GM21447 (cell line): ENCODE data around the gene PHKG2.
"Not testable (repeated sequence)": the region's sequence is repeated elsewhere in the genome, so short reads cannot be mapped to it uniquely, and the experiment has no call there.

Source experiments
- ATAC-seq: cut with Tn5 transposase; IDR thresholded peaks from one replicate; pipeline ENCODE4 v1.9.1; 2021; ENCODE audit not compliant: unreplicated experiment

Gene PHKG2, protein sequence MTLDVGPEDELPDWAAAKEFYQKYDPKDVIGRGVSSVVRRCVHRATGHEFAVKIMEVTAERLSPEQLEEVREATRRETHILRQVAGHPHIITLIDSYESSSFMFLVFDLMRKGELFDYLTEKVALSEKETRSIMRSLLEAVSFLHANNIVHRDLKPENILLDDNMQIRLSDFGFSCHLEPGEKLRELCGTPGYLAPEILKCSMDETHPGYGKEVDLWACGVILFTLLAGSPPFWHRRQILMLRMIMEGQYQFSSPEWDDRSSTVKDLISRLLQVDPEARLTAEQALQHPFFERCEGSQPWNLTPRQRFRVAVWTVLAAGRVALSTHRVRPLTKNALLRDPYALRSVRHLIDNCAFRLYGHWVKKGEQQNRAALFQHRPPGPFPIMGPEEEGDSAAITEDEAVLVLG

DNA sequence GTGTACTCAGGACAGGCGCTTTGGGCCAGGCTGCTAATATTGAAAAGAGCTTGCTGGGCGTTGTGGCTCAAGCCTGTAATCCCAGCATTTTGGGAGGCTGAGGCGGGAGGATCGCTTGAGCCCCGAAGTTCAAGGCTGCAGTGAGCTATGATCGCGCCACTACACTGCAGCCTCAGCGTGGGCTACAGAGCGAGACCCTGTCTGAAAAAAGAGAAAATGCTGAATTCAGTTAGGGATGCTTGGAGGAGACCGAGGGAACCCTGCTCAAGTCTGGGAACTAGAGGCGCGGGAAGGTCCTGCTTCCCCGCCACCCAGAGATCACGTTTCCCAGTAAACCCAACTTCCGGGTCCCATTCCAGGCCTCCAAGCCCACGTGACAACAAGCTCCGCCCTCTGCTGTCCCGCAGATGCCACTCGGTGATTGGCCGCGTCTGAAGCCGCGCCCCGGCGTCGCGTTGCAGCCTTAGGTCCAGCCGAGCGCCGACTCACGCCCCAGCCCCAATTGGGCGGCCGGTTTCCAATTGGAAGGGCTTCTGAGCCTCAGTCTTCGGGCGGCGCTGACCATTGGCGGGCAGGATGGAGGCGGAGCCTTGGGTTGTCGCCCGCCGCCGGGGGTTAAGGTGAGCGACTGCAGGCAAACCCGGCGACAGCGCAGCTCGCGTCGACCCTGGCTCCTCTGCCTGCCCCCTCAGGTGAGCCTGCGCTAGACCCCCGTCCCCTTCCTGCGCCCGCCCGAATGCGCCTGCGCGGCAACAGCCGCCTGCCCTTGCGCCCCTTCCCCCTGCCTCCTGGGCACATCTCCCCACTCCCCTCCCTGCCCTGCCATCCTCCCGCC lies at the start of gene PHKG2:
PHKG2 (plus strand) TSS at position 627 of the 835 bp plus-strand sequence. CDS start 396 bp downstream, outside the sequence.
- peak; percentile 95 for ATAC-seq

DNA sequence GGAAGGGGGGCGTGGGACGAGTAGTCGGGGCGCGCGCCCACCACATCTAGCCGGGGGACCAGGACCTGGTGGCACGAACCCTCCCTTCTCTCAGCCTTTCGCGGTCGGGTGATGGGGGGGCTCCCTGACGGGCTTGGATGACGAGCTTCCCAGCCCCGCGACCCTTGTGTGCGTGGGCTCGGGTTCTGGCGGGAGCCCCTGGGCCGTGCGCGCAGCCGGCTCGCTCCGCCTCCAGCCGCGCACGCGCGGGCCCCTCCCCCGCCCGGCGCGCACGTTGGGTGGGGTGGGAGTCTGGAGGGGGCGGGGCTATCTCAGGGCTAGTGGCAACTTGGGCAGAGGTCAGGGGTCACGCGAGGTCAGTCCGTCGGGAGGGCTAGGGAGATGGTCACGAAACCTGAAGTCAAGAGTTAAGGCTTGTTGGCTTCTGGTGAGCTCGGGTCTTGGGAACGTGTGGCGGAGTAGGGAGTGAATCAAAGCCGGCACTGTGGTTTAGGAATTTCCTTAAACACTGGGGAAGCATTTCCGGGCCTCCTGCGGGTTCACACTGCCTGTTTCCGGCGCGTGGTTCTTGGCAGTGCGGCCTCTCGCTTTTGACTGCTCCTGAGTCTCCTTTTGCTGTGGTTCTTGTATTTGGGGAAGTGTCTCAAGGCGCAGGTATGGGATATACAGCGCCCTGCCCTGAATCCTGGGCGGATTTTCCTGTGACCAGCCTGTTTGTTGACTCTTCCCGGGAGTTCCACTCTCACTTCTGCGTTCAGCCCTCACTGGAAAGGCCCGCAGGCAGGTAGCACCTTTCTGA lies 49.2 kb upstream of the PHKG2 start, which contains the start of gene SRCAP:
SRCAP (plus strand) TSS at position 356 of the 799 bp plus-strand sequence. CDS start 1,654 bp downstream, outside the sequence.
- peak; percentile 30 for ATAC-seq

DNA sequence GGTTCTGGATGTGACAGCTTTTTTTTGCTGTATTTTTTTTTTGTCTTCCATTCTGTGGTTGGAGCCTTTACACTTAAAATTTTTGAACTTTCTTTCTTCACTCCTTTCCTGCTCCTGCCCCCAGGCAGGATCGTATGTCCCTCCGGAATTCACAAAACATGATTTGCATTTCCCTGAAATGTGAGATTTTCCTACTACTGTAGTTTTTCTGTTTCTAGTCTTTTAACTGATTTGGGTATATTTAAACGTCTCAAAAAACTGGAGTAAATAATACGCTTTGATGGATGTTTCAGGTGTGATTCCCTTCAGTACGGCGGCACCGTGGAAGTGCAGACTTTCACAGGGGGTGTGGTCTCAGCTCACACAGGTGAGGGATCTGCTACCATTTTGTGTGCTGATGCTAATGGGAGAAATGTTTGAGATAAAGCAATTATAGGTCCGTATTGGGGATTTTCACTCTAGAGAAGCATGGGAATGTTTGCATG lies 48.6 kb upstream of the PHKG2 start:
- ATAC-seq: no peak

DNA sequence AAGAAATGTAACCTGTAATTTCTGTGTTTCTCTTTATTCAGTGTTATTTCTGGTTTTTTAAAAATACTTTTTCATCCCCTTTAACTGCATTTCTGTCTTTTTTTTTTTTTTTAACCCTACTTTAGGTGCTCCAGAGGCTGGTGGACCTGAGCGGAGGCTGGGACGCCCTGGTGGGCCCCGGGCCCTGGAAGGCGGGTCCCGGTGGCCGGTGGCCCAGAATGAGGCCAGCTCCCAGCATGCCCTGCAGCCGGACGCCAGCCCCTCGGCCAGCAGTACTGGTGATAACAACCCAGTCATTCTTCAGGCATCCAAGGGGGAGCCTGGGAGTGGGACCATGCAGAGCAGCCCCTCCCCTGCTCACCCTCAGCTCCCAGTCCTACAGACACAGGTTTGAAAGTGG lies 47.7 kb upstream of the PHKG2 start:
- no peak for ATAC-seq

DNA sequence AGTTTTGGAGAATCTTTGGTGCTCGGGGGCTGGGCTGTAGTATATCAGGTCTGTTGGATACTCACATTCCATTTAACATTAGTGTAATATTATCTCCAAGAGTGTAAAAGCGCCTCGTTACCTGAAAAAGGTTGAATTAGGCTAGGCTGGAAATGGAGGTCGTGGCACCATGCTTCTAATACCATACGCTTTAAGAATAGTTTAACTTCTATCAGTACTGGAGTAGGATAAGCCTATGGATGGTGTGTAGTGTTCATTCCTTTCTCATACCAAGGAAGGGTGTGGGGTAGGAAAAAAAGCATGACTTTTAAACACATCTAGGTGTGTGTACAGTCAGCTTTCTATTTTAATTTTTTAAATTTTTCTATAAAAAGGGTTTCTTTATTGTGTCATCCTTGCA lies 47.3 kb upstream of the PHKG2 start:
- ATAC-seq: no peak

DNA sequence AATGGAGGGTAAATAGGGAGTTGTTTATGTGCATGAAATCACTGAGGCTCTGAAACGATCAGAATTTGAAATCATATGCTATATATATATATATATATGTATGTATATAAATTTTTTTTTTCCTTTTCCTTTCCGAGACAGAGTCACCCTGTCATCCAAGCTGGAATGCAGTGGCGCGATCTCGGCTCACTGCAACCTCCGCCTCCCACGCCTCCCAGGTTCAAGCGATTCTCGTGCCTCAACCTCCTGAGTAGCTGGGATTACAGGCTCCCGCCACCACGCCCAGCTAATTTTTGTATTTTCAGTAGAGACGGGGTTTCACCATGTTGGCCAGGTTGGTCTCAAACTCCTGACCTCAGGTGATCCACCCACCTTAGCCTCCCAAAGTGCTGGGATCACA lies 45.2 kb upstream of the PHKG2 start:
- not testable (repeated sequence) for ATAC-seq

DNA sequence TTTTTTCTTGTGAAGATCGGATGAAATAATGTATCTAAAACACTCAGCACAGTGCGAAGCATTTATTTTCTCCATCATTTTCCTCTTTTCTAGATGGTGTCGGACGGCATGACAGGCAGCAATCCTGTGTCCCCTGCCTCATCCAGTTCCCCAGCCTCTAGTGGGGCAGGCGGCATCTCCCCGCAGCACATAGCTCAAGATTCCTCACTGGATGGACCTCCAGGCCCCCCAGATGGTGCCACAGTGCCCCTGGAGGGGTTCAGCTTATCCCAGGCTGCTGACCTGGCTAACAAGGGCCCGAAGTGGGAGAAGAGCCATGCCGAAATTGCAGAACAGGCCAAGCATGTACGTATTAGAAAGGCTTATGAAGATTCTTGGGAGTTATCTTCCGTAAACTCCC lies 44.3 kb upstream of the PHKG2 start:
- ATAC-seq: no peak

DNA sequence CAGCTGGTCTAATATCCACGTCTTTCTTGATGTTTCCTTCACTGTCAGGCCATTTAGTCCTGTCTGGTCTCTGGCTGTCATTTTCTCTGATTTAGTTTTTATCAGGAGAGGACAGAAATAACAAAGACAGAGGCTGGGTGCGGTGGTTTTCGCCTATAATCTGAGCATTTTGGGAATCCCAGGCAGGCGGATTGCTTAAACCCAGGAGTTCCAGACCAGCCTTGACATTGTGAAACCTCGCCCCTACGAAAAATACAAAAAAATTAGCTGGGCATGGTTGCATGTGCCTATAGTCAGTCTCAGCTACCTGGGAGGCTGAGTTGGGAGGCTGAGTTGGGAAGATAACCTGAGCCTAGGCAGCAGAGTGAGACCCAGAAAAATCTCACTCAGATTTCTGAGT lies 42.2 kb upstream of the PHKG2 start:
- ATAC-seq: no peak

DNA sequence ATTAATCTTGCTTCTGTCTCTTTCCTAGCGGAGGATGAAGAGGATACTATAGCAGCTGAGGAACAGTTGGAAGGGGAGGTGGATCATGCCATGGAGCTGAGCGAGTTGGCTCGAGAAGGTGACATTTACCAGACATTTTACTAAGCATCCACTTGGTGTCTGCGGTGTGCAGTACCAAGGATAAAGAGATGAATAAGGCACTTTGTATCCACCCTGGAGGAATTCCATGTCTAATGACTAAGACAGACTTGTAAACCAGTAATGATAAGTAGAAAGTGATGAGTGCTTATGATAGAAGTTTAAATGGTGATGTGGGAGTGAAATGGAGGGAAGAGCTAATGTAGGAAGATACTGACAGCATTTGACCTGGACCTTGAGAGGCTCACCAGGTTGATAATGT lies 37.3 kb upstream of the PHKG2 start:
- no peak for ATAC-seq

DNA sequence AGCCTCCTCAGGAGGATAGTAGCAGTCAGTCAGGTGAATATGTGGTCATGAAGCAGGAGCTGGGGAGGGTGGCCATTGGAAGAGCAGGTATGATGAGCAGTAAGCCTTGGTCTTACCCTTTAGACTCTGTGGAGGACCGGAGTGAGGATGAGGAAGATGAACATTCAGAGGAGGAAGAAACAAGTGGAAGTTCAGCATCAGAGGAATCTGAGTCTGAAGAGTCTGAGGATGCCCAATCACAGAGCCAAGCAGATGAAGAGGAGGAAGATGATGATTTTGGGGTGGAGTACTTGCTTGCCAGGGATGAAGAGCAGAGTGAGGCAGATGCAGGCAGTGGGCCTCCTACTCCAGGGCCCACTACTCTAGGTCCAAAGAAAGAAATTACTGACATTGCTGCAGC lies 36.5 kb upstream of the PHKG2 start:
- ATAC-seq: no peak

DNA sequence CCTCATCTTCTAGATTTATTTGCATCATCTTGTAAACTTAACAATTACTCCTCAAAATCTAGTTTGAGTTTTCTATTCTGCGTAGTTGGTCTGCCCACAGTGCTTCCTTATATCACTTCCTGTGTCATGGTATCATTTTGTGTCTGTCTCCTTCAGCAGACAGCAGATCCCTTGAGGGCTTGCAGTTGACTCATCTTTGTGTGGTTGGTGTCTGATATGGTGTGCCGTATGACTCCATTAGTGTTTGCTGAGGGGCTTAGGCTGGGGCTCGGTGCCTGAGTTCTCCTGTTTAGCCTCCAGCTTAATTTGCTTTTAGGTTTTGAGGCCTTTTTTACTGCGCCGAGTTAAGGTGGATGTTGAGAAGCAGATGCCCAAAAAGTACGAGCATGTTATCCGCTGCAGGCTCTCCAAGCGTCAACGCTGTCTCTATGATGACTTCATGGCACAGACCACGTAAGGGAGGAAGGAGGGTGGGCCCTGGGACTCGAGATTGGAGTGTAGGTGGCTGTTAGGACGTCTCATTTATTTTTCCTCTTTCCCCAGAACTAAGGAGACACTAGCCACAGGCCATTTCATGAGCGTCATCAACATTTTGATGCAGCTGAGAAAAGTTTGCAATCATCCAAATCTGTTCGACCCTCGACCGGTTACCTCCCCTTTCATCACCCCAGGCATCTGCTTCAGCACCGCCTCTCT lies 32.3 kb upstream of the PHKG2 start:
- ATAC-seq: no peak

DNA sequence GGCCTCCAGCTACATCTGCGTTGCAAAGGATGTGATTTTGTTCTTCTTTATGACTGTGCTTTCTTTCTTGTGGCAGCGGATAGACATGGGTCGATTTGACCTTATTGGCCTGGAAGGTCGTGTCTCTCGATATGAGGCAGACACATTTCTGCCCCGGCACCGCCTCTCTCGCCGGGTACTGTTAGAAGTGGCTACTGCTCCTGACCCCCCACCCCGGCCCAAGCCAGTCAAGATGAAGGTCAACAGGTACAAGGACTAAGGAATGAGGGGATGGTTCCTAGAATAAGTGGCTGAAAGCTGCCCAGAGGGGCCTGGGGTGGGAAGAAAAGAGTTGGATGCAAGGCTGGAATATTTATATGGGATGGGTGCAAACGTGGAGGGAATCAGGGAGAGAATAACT lies 28.1 kb upstream of the PHKG2 start:
- no peak for ATAC-seq

DNA sequence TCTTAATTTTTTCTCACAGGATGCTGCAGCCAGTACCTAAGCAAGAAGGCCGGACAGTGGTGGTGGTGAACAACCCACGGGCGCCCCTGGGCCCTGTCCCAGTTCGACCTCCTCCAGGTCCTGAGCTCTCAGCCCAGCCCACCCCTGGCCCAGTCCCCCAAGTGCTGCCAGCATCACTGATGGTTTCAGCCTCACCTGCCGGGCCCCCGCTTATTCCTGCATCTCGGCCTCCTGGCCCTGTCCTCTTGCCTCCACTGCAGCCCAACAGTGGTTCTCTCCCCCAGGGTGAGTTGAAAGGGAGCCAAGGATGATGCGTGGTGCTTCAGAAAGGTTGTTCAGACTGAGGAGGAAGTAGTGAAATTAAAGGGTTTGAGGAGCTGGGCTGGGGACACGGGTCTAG lies 27.5 kb upstream of the PHKG2 start:
- ATAC-seq: no peak

DNA sequence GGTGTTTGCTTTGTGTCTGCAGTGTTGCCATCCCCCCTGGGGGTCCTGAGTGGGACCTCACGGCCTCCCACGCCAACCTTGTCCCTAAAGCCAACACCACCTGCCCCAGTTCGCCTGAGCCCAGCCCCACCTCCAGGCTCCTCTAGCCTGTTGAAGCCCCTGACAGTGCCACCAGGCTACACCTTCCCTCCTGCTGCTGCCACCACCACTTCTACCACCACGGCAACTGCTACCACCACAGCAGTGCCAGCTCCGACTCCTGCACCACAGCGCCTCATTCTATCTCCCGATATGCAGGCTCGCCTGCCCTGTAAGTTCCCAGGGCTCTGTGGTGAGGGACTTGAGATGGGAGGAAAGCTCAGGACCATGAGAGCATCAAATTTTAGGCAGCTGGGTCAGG lies 27.1 kb upstream of the PHKG2 start:
- ATAC-seq: no peak

DNA sequence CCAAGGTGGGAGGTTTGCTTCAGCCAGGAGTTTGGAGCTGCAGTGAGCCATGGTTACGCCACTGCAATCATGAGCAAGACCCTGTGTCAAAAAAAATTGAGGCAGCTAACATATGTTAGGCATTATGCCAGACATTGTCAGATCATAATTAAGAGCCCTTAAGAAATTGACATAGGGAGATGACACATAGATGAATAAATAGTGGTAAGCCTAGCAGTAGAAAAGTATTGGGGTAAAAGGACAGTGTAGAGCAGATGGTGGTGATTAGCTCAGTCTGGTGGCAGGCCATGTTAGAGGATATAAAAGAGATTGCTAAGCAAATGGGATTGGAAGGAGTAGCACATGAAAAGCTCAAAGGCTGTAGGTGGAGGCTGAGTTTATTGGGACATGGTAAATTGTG lies 26.6 kb upstream of the PHKG2 start:
- ATAC-seq: no peak

DNA sequence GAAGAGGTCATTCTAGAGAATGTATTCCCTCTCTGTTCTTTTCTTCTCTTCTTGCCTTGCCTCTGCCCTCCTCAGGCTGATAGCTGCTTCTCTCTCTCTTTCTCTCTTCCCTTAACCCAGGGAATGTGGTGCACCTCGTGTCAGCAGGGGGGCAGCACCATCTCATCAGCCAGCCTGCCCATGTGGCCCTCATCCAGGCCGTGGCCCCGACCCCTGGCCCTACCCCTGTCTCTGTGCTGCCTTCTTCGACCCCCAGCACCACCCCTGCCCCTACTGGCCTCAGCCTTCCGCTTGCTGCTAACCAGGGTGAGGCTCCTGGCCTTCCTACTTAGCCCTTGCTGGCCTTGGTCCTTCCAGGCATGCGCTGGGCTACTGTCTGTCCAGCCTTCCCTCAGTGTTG lies 25.8 kb upstream of the PHKG2 start:
- ATAC-seq: no peak

DNA sequence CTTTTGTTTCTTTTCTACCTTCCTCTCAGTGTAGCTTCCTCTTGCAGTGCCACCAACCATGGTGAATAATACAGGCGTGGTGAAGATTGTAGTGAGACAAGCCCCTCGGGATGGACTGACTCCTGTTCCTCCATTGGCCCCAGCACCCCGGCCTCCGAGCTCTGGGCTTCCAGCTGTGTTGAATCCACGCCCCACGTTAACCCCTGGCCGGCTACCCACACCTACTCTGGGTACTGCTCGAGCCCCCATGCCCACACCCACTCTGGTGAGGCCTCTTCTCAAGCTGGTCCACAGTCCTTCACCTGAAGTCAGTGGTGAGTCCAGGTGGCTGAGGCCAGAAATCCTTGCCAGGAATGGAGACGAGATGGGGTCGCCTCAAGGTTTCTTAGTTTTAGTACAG lies 25.3 kb upstream of the PHKG2 start:
- no peak for ATAC-seq

DNA sequence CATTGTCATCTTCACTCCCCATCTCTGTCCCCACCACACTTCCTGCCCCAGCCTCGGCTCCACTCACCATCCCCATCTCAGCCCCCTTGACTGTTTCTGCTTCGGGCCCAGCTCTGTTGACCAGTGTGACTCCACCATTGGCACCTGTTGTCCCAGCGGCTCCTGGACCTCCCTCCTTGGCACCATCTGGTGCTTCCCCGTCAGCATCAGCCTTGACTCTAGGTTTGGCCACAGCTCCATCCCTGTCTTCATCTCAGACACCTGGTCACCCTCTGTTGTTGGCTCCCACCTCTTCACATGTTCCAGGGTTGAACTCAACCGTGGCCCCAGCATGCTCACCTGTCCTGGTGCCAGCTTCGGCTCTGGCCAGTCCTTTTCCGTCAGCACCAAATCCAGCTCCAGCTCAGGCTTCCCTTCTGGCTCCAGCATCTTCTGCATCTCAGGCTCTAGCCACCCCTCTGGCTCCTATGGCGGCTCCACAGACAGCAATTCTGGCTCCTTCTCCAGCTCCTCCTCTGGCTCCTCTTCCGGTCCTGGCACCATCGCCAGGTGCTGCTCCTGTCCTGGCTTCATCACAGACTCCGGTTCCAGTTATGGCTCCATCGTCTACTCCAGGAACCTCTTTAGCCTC lies 24.4 kb upstream of the PHKG2 start:
- ATAC-seq: no peak

DNA sequence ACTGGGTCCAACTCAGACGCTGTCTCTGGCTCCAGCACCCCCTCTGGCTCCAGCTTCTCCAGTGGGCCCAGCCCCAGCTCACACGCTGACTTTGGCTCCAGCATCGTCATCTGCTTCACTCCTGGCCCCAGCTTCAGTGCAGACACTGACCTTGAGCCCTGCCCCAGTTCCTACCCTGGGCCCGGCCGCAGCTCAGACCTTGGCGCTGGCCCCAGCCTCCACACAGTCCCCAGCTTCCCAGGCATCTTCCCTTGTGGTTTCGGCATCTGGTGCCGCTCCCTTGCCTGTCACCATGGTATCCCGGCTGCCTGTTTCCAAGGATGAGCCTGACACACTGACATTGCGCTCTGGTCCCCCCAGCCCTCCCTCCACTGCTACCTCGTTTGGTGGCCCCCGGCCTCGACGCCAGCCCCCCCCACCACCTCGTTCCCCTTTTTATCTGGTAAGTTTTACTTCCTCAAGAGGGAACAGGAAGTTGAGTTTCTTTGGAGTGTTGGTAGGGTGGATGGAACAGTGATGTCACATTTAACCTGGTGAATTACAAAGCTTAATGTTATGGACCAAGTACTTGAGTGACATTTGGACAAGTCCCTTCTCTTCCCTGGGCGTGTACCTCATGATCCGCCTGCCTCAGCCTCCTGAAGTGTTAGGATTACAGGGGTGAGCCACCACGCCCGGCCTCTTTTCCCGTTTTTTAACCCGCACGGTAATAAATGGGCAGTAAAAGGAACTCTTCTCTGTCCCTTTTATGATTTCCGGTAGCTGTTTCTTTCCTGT lies 23.4 kb upstream of the PHKG2 start:
- no peak for ATAC-seq
